ENCODE data around the gene MMP20.

The MMP20 gene

DNA sequence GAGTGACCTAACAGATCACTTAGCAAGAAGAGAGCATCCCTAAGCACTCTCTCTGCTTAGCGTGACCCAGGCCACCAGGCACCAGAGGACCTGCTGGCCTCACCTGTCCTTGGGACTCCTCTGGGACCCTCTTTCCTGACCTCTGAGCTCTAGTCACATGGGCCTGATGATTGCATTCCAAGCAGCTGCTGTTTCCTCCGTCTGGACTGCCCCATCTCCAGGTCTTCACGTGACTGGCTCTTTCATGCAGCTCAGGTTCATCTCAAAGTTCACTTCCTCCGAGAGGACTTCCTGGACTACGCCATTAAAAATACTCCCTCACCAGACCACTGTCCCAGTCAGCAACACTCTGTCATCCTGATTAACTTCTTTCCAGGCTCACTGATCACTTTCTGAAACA is 2.9 kb downstream of the MMP20 start:
- no peak for DNase-seq (ENCODE audit: low read depth)

DNA sequence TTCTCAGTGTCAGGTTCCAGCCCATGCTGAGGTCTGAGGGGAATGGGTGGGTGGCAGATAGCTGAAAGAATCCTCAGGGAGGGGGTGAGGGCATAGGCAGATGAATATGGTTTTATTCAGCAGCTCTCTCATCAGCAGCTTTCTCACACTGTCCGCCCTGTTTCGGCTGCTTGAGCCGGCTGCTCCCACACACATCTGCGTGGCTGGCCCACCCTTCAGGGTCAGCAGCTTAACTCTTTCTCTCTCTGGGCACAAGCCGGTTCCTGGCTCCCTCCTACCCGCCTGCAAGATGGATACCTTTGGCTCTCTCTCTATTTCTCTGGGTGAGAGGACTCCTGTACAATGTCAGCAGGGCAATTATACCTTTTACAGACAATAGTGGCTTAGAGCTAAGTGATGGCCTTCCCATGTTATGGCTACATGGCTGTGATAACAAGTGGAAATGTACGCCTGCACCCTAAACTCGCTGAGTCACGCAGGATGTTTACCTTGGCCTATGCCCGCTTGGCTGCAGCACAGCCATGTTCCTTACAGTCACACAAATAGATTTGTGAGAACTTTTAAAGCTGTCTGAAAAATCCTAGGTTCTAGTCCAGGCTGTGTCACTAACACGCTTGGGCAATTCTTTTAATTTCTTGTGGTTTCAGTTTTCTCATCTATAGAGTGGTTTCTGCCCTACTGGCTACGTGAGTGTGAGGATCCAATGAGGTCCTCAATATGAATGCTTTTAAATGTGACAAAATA is 4.1 kb downstream of the MMP20 start:
- DNase-seq (ENCODE audit: low read depth) = no peak

DNA sequence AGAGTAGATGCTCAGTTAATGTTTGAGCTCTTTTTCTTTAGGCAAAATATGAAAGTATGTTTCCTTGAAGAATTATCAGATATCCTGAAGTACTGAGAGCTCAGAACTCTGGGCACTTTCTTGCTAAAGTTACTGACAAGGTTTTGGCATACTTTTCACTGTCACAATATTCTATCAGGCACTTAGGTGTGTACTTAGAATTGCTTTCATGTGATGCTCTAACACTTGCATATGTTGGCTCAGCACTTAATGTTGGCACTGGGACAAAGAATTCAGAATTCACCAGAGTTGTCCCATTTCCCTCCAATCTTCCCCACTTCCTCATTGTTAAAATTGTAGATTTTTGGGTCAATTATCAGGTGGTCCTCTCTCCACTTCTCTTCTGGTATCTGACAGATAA is 5.0 kb downstream of the MMP20 start:
- DNase-seq (ENCODE audit: low read depth) = no peak

DNA sequence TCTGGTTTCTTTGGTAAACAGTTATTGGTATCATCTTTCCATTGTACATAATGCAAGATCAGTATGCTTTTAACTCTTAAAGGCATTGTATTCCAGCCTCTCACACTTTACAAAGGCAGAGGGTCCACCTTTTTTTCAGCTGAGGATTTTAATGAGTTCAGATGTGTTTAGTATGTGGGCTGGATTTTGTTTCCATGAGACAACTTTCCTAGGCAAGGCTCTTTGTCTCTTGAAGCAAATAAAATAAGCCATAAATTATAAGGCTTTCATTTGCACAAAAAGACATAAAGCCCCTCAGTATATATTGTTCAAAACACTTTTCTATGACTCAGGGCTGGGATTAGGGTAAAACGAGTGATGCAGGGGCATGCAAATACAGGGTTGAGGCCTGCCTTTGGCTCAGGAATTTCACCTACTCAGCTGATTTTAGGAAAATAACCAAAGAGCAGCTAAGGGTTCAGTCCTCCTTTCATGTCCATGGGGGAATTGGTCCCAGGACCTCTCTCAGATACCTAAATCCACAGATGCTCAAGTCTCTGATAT is 7.6 kb downstream of the MMP20 start:
- no peak for DNase-seq (ENCODE audit: low read depth)

DNA sequence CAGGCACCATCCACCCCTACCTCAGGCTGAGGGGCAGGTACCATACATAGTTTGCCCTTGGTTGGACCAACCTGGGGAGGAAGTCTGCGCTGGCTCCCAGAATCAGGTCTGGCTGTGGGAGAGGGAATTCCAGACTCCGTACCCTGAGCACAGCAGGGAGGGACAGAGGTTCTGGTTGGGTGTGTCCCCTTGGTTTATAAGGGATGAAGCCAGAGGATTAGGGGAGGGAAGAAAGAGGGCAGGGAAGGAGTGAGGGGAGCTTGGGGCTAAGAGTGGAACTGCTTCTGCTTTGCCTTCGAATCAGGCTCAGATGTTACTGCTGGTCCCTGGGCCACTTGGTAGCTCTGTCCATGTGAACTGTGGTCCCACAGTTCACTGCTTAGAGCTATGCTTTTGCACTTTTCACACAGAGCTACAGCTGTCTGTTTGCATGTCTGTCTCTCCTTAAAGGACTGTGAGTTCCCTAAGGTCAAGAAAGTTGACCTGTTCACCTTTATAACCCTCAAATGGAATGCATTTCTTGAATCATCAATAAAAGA is 9.2 kb downstream of the MMP20 start:
- DNase-seq (ENCODE audit: low read depth) = no peak

DNA sequence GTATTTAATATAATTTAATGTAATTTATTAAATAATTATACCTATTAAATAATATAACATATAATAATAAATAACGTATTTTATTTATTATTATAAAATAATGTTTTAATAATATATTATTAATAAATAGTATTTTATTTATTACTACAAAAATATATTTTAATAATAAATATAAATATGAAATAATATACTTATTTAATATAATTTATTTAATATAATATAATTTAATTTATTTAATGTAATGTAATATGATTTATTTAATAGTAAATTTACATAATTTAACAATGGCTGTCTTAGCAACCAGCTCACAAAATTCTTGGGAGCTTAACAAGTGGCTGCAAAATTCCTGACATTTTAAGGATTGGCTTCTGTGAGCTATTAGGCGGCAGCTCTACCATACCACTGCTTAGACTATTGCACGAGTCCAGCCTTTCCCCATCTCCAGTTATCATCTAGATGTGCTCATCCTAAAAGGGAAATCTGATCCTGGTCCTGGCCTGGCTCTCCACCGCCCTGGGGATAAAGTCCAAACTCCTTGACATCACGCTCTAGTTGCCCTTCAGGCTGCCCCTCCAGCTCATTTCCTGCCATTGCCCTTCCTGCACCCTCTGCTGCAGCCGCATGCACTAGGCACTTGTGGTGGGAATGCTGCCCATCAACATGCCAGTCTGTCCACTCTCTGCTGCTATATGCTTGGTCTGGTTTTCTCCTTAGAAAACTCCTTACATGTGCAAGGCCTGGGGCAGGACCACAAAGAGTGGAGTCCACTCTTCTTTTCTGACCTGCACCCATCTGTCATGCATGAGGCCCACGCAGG is 9.8 kb downstream of the MMP20 start:
- DNase-seq (ENCODE audit: low read depth) = no peak

DNA sequence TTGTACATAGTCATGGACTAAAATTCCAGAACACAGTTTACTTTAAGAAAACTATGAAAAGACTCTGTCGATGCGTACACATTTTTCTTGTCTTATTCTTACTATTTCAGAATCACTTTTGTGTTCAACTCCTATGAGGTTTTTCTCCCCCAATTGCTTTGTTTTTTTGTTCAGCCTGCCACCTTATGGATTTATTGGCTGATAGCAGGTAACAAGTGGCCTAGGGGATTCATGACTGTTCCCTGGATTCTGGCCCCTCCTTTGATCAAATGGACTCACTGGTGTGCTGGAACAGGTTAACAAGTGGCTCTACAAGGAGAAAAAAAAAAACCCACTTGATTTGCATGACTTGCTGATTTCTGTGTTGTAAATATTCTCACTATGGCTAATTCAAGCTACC is 10.6 kb downstream of the MMP20 start:
- no peak for DNase-seq (ENCODE audit: low read depth)

DNA sequence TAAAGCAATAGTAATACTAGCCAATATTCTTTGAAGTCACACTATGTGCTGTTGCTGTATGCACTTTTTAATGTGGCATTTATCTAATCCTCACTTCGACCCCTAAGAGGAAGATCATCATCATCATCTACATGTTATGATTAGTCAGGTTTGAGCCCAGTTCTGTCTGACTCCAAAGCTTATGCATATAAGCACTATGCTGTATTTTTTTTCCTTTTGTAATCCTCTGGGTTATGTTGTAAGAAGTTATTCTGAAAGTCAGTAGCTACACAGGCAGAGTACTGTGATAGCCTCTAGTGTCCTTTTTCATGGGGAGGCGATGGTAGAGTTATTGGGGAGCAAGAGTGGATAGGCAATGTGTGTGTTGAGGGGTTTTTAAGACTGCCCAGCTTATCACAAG is 11.1 kb downstream of the MMP20 start:
- no peak for DNase-seq (ENCODE audit: low read depth)

DNA sequence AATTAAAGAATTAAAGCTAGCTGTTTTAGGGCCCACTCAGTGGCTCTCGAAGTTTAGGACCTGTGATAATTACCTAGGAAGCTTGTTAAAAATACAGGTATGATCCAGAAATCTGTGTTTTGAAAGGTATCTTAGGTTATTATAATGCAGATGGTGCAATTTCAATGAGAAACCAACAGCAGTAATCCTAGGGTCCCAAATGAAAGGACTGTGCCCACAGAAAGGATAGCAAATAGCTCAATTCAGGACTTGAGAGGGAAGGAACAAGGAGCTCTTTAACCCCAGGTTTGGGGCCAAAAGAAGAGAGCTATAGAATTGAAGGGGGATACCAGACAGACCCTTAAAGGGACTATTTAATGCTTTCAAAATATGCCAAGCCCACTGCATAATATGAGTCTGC is 11.7 kb downstream of the MMP20 start:
- no peak for DNase-seq (ENCODE audit: low read depth)

DNA sequence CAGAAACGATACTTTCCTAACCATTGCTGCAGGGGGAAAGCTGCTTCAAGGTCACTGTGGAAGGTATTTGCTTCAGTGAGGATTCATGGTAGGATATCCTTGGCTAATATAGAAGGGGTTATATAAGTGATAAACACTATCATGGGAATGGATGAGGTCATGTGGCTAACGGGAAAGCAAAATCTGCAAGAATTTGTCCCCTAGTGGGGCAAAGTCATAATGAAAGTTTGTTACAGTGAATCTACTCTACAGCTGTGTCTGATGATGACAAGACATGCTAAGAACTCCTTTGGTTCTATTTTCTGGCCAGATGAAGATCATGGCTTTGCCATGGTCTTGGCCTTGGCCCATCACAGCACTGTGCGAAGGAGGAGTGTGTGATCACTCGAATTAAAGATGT is 13.8 kb downstream of the MMP20 start:
- no peak for DNase-seq (ENCODE audit: low read depth)

DNA sequence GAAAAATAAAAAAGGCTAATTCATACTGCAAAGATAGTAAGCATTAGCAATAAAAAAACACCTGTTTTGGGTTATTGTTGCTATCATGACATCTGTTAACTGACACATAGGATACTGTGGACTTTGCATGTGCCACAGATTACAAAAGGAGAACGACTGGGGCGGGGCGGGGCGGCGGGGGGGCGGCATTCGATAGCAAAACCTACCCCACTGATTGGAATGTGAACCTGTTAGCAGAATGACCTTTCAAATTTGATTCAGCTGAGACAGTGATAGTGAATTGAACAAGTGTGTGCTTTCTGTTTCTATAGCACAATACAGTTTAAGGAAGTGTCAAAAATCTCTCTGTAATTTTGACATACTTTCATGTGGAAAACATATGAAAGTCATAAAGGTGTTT is 14.9 kb downstream of the MMP20 start:
- DNase-seq (ENCODE audit: low read depth) = no peak

DNA sequence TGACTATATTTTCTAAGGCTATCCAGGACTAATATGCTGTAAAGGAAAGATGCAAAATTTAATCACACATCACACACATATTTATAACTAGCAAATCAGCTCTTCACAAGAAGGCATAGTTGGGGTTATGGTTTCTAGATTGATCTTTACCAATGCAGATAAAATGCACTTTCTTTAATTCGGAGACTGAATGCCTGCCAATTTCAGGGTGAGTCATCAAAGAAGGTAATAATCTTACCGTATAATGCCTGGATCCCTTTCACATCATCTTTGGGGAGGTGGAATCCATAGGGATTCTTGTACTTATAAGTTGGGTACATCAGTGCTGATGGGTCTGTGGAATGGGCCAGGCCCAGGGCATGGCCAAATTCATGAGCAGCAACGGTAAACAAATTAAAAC is 16.4 kb downstream of the MMP20 start:
- no peak for DNase-seq (ENCODE audit: low read depth)

DNA sequence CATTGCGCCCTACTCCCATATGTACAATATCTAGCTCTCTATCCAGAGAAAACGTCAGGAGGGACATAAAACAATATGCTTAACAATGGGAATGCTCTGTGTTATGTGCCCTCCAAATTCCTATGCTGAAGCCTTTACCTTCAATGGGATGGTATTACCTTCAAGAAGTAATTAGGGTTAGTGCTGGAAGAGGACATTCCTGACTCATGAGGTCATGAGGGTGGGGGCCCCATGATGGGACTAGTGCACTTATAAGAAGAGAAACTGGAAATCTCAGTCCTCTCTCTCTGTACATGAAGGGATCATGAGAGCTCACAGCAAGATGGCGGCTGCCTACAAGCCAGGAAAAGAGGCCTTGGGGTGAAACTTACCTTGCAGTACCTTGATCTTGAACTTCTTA is 20.3 kb downstream of the MMP20 start:
- no peak for DNase-seq (ENCODE audit: low read depth)

DNA sequence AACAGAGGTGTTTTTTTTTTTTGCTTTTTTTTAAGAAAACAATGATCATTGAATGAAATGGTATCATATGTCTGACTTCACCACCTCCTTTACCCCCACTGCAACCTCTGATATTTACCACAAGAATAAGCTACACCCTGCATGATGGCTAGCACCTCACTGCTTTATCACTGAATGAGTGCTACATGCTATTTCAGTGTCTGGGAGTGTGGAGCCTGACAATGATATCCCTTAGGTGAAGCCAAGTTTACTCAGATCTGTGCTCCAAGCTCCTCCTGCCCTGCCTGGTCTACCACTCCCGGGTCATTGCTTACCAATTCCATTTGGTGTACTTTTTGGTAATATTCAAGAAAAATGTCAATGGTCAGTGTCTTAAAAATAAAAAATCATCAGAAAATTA is 21.1 kb downstream of the MMP20 start:
- no peak for DNase-seq (ENCODE audit: low read depth)

DNA sequence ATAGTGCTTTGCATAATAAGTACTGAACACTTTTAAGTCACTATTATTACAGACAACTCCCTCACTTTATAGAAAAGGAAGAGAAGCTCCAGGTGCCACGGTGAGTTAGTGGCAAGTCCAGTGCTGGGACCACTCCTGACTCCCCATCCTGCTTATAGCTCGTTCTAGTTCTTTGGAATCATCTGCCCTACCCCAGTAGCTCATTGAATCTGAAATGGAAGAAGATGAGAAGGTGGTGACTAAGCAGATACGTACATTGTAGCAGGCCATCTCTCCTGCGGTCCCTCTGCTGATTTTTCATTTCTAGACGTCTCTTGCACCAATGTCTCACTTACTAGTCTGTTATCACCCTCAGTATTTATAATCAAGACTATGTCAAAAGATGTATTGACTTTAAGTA is 21.6 kb downstream of the MMP20 start:
- no peak for DNase-seq (ENCODE audit: low read depth)

DNA sequence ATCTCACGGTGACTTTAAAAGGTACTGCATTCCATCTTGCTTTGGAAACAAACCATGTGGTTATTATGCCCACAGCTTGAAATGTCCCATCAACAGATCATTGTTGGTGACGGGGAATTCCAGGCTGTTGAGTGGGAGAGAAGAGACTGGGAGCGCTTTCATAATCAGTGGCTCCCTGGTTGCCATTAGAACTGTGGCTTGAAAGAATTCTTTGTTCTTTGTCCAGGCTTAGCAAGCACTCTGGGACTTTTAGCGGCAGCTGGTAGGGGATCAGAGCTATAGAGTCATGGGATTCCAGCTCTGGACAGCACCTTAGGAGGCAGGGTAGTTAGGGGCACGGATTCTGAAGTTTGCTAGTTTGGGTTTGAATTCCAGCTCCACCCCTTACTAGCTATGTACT is 22.0 kb downstream of the MMP20 start:
- peak; percentile 54 for DNase-seq (ENCODE audit: low read depth)

DNA sequence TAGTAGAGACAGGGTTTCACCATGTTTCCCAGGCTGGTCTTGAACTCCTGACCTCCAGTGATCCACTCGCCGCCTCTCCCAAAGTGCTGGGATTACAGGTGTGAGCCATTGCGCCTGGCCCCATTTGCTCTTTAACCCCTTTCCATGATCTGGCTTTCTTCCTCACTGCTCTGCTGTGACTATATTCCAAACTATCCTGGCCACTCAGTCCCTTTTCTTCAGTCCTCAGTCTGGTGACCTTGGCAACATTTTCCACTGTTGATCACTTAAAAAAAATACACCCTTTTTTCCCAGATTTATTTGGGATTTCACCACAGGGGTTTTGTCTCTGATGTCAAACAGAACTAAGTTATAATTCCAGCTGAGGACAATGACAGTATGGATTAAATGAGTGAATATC is 24.5 kb downstream of the MMP20 start:
- DNase-seq (ENCODE audit: low read depth) = no peak

DNA sequence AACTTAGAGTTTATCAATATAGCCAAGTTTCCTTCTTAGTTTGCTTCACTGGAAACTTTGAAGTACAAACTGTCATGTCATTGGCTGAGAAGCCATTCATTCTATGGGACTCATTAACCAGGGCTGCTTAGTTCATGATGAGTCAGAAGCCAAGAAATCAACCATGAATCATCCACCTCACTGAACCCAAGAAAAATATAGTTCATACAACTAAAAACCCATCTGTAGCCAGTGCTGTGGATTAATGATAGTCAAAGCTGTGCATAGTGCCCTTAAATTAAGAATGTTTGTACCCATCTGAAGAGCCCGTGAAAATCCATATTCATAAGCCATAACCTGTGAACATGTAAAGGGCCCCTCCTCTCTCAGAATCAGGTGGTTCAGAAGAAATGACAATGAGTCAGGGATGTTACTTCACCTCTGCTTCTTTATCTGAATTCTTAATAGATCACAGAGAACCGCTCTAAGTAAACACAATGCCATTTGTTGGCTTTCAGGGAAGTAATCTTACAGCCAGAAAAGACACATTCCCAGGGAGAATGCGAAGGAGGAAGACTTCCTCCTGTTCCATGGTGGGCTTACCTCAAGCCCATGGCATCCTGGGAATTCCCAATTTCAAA is 25.4 kb downstream of the MMP20 start:
- DNase-seq (ENCODE audit: low read depth) = peak; percentile 77

DNA sequence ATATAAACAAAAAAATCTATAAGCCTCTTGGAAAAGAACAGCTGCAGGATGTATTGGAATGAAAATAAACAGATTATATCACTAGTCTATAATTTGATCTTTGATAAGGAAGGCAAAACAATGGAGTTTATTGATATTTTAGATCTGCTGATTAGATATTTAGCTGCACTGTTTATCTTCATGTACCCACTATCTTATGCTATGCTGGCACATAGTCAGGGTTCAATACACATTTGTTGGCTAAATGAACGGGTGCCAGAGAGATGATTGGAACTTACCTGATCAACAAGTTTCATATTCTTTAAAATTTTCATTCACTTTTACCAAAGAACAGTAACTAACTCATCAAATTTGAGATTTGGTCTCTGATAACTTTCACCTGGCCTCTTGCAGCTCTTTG is 26.9 kb downstream of the MMP20 start:
- DNase-seq (ENCODE audit: low read depth) = no peak

DNA sequence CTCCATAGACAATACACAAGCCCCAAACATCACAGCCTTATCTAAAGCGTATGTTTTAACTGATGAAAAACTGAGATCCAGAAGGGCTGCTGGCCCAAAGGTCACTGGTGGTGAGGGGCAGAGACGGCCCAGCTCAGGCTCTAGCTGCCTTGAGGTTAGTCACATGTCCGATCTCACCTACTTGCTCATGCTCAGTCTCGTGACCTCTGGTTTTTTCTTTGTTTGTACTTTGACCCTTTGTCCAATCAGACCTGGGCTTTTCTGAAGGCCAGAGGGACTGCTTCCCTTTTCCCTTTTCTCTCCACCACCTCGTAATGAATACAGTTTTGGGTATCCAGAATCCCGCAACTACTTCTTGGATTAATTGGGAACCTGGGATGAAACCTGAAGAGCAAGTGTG is 28.6 kb downstream of the MMP20 start:
- DNase-seq (ENCODE audit: low read depth) = no peak

DNA sequence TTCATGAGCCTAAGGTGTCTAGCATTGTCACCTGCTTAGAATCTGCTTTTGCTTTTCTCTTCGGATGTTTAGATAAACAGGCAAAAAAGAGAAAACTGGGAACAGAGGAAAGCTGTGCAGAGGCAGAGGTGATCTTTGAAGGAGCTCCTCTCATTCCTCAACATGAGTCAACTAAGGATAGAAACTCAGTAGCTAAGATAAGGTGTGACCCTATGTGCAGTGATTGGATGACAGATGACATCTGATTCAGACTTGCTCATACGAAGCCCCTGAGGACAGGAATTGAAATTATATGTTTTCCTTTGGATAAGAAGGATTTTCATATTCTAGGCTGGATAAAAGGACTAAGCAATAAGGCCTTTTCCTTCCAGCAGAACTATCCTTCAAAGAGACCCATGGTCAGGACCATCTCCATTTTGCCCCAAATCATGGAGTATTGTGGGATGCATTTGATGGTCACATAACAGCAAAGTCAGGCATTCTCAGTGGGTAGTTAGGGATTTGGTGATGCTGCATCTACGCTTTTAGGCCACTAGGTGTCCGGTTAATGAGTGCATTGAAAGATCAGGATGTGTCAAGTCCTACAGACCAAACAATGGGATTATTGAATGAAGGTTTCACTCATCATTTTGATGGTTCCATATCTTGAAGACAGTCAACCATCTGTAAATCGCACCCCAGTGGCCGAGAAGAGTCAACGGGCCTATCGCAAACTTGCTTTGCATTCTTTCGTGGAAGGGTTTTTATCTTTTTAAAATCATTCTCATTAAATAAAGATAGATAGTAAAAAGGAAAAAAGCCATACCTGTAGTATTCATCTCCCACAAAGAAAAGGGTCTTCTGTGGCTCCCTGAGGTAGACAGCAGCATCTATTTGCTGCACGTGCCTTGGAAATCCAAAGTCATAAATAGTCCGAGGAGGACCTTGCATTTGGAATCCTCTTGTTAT is 32.2 kb downstream of the MMP20 start:
- no peak for DNase-seq (ENCODE audit: low read depth)

DNA sequence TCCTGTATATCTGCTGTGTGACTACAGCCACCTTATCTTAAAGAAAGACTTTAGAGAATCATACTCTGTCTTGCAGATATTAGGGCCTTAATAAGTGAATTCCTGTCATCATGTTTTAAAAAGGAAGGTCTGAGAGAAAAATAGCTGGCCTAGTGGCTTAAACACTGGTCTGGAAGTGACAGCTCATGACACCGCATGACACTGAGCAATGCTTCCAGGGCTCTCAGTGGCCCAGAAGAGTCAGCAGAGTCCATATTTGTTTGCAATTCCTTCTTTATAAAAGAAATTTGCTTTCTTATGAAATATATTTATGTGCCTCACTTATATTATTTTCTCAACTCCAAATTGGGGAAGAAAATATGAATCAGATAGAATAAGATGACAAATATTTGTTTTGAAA is 33.0 kb downstream of the MMP20 start:
- DNase-seq (ENCODE audit: low read depth) = no peak
